A549 (cell line): ENCODE measurements around the gene PAM16. TPM values are rescaled to one million over a fixed set of nuclear protein-coding genes. Genes with fewer than 3 reads are reported as not detected.

Experiments
- ATAC-seq, 2 experiments: fragments of 200-7000 bp in 1 of 2; fragments of >200 bp in 1 of 2; cut with Nextera tagmentation in 1 of 2; cut with Tn5 transposase in 1 of 2; 3 replicates each; pipeline versions ENCODE4 v1.8.0 to v1.9.1; 2018 to 2020; ENCODE audit warnings: mild to moderate bottlenecking in 1 of 2, moderate library complexity in 1 of 2
- CTCF ChIA-PET: fragments of 300-600 bp; sonication (Branson Sonifier 250); formaldehyde crosslinking; extraction: SDS; loops from one replicate; lab custom pipeline; 2021; ENCODE audit warnings: antibody characterized with exemption, inconsistent platforms; lab: Yijun Ruan, JAX
- POLR2A ChIA-PET: fragments of 350-600 bp; formaldehyde crosslinking; extraction: SDS; loops from one replicate; lab custom pipeline; 2021; ENCODE audit warnings: antibody characterized with exemption, inconsistent platforms; lab: Yijun Ruan, JAX
- DNase-seq, 2 experiments: peaks; one replicate each; pipeline versions ENCODE4 v3.0.0 to v3.0.0-alpha.2; 2011 to 2016; ENCODE audit warnings: low read depth in 1 of 2, low spot score in 1 of 2
- FAIRE-seq: peaks from 2 replicates; lab custom pipeline; 2011; peaks lifted over from hg19 to GRCh38; lab: Jason Lieb, UNC
- H3K27ac ChIP-seq, 2 experiments: fragments of >200 bp; sonication (Bioruptor Twin); formaldehyde crosslinking; 3 replicates each; pipeline ENCODE4 v1.5.1; 2016 to 2017
- H3K4me1 ChIP-seq: fragments of >200 bp; sonication (Bioruptor Twin); formaldehyde crosslinking; 3 replicates; pipeline ENCODE4 v1.6.1; 2016
- H3K4me2 ChIP-seq: fragments of >200 bp; sonication (Bioruptor Twin); formaldehyde crosslinking; 3 replicates; pipeline ENCODE4 v1.6.1; 2016
- H3K4me3 ChIP-seq: fragments of >200 bp; sonication (Bioruptor Twin); formaldehyde crosslinking; 3 replicates; pipeline ENCODE4 v1.5.1; 2016
- H3K9me3 ChIP-seq: fragments of >200 bp; sonication (Bioruptor Twin); formaldehyde crosslinking; 3 replicates; pipeline ENCODE4 v1.6.1; 2016
- CBX2 ChIP-seq: fragments of 200-600 bp; sonication (generic); IDR thresholded peaks from 2 replicates; pipeline ENCODE4 v1.6.1; 2016; ENCODE audit warnings: low read depth, mild to moderate bottlenecking, borderline replicate concordance
- CBX8 ChIP-seq: fragments of 200-600 bp; sonication (generic); IDR thresholded peaks from 2 replicates; pipeline ENCODE4 v1.6.1; 2016
- ESRRA ChIP-seq: fragments of 150-350 bp; IDR thresholded peaks from 2 replicates; pipeline ENCODE4 v1.6.1; 2014; ENCODE audit warnings: mild to moderate bottlenecking, low read length, borderline replicate concordance
- FOXS1 ChIP-seq: fragments of 250-450 bp; sonication (Bioruptor Pico); IDR thresholded peaks from 2 replicates; pipeline ENCODE4 v1.5.0; 2020; ENCODE audit warnings: mild to moderate bottlenecking, moderate library complexity
- HOXA7 ChIP-seq: fragments of 250-450 bp; sonication (Bioruptor Pico); IDR thresholded peaks from 2 replicates; pipeline ENCODE4 v1.5.0; 2020; ENCODE audit warnings: mild to moderate bottlenecking, moderate library complexity
- HOXB5 ChIP-seq: fragments of 250-450 bp; sonication (Bioruptor Pico); IDR thresholded peaks from 2 replicates; pipeline ENCODE4 v1.5.0; 2020; ENCODE audit warnings: mild to moderate bottlenecking, moderate library complexity
- JUN ChIP-seq, 2 experiments: fragments of >200 bp; sonication (Bioruptor Twin); formaldehyde crosslinking; IDR thresholded peaks; 2 replicates in 1 of 2; 3 replicates in 1 of 2; pipeline ENCODE4 v1.6.1; 2016 to 2017
- KDM1A ChIP-seq: fragments of 200-600 bp; sonication (generic); IDR thresholded peaks from 2 replicates; pipeline ENCODE4 v1.6.1; 2016; ENCODE audit warnings: low read depth, mild to moderate bottlenecking
- MAFK ChIP-seq: fragments of 450-650 bp; IDR thresholded peaks from 2 replicates; pipeline ENCODE4 v1.6.1; 2014; ENCODE audit not compliant: partially characterized antibody
- MAZ ChIP-seq: fragments of 150-350 bp; IDR thresholded peaks from 2 replicates; pipeline ENCODE4 v1.6.1; 2014; ENCODE audit warnings: antibody characterized with exemption, low read depth, low read length, borderline replicate concordance
- PHF8 ChIP-seq: fragments of 200-600 bp; sonication (generic); IDR thresholded peaks from 2 replicates; pipeline ENCODE4 v1.6.1; 2016; ENCODE audit warnings: low read depth, mild to moderate bottlenecking, antibody characterized with exemption, moderate library complexity, borderline replicate concordance
- POLR2A ChIP-seq: IDR thresholded peaks from 2 replicates; pipeline ENCODE4 v1.6.1; 2012; ENCODE audit warnings: mild to moderate bottlenecking, low read length
- POLR2AphosphoS2 ChIP-seq: conservative IDR thresholded peaks from 2 replicates; pipeline ENCODE4 v1.6.1; 2012; ENCODE audit warnings: low read length, improper control_type of control experiment, inconsistent platforms
- RAD21 ChIP-seq, 2 experiments: fragments of >200 bp in 1 of 2; sonication (Bioruptor Twin) in 1 of 2; formaldehyde crosslinking in 1 of 2; IDR thresholded peaks in 1 of 2; conservative IDR thresholded peaks in 1 of 2; 2 replicates in 1 of 2; 3 replicates in 1 of 2; pipeline ENCODE4 v1.6.1; 2012 to 2018; ENCODE audit warnings: inconsistent platforms in 1 of 2
- RCOR1 ChIP-seq: fragments of 150-350 bp; IDR thresholded peaks from 2 replicates; pipeline ENCODE4 v1.6.1; 2014; ENCODE audit warnings: antibody characterized with exemption, low read length, low read depth
- SMC3 ChIP-seq: fragments of >200 bp; sonication (Bioruptor Twin); formaldehyde crosslinking; IDR thresholded peaks from 3 replicates; pipeline ENCODE4 v1.6.1; 2018; ENCODE audit warnings: inconsistent platforms
- SREBF2 ChIP-seq: fragments of 450-650 bp; IDR thresholded peaks from 2 replicates; pipeline ENCODE4 v1.6.1; 2014; ENCODE audit warnings: mild to moderate bottlenecking, moderate library complexity
- TP53 ChIP-seq: fragments of 250-450 bp; sonication (Bioruptor Pico); IDR thresholded peaks from 2 replicates; pipeline ENCODE4 v1.5.0; 2021; ENCODE audit warnings: mild to moderate bottlenecking, moderate library complexity
- ZFP36 ChIP-seq: fragments of 450-650 bp; IDR thresholded peaks from 2 replicates; pipeline ENCODE4 v1.6.1; 2014; ENCODE audit warnings: borderline replicate concordance; ENCODE audit not compliant: partially characterized antibody
- WGBS: methylation state at CpG from one replicate; pipeline ENCODE4 v1.1.6; 2017; ENCODE audit errors: missing lambda C conversion rate; 5-methylcytosine and 5-hydroxymethylcytosine counted together
- polyA plus RNA-seq, 4 experiments: library from polyadenylated mRNA; depleted of rRNA in 3 of 4; stranded (reverse); fragments of >200 nt; fragmentation: RNase III in 1 of 4; extraction: RNeasy Plus Mini Kit Qiagen cat#74134 plus additional on column Dnase treatment in 1 of 4; gene quantifications; 2 replicates in 3 of 4; 3 replicates in 1 of 4; pipeline ENCODE4 v1.2.3, GENCODE V29; 2011 to 2017
- TF ChIP-seq, protein P1 (sequence below): IDR thresholded peaks from 2 replicates; pipeline ENCODE4 v1.6.1; 2012
- TF ChIP-seq, protein P2 (sequence below): fragments of >200 bp; sonication (Bioruptor Twin); formaldehyde crosslinking; IDR thresholded peaks from 2 replicates; pipeline ENCODE4 v1.6.1; 2016
- TF ChIP-seq, protein P3 (sequence below): fragments of 250-450 bp; sonication (Bioruptor Pico); IDR thresholded peaks from 2 replicates; pipeline ENCODE4 v1.5.0; 2020; ENCODE audit warnings: low read depth, mild to moderate bottlenecking, moderate library complexity
- TF ChIP-seq, protein P4 (sequence below): fragments of 200-600 bp; sonication (generic); IDR thresholded peaks from 2 replicates; pipeline ENCODE4 v1.6.1; 2016; ENCODE audit warnings: antibody characterized with exemption, mild to moderate bottlenecking, moderate library complexity
- TF ChIP-seq, protein P5 (sequence below): fragments of 450-650 bp; IDR thresholded peaks from 2 replicates; pipeline ENCODE4 v1.6.1; 2014; ENCODE audit warnings: antibody characterized with exemption
- TF ChIP-seq, protein P6 (sequence below): fragments of >200 bp; sonication (Bioruptor Twin); formaldehyde crosslinking; IDR thresholded peaks from 3 replicates; pipeline ENCODE4 v1.5.1; 2016
- TF ChIP-seq, protein P7 (sequence below): IDR thresholded peaks from 2 replicates; pipeline ENCODE4 v1.6.1; 2012; ENCODE audit warnings: low read depth, borderline replicate concordance

Gene PAM16
- polyA plus RNA-seq, 2 of the 4 experiments (the other 2 are of a cell fraction) = 55.1 to 59.1 TPM

DNA sequence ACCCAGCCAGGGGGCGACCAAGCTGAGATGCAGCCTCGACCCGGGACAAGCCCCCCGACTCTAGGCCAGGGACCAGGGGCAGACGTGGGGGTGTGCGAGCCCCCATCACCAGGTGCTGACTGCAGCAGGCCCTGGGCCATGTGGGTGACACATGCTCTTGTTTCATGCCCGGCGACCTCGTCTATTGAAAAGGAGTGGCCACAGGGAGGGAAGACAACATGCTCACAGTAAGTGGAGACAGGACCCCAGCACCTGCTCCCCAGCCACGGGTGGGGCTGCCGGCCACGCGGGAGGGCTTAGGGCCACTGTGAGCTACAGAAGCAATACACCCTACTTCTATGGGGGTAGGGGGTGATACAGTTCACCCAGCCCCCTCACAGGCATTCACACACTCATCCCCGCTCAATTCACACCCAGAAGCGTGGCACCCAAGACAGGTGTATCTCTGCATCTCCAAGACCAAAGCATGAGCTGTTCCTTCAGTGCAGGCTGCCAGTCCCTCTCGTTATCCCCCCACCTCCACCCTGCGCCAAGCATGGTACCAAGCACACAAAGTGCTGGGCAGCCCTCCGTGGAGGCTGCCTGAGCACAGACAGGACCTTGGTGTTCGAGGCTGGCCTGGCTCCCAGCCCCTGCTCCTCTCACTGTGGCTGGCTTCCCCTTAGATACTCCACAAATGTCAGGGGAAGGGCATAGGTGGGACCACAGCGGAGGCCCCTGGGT lies 34.1 kb upstream of the PAM16 start:
- no peak overlapping the region for H3K4me3 ChIP-seq
- TF ChIP-seq HOXA7 (CRISPR knock-in tag) (no peak), RCOR1 (no peak), POLR2A (no peak), TP53 (no peak), SREBF2 (no peak), FOXS1 (CRISPR knock-in tag) (no peak), SMC3 (no peak), ZFP36 (no peak), POLR2AphosphoS2 (no peak), KDM1A (no peak), HOXB5 (CRISPR knock-in tag) (no peak), RAD21 (conservative IDR thresholded peaks at IDR 0.05 in 1 of 2, IDR thresholded peaks at IDR 0.05 in 1 of 2) (no peak), JUN (IDR thresholded peaks at IDR 0.05) (no peak), PHF8 (no peak)
- TF ChIP-seq, protein P1, sequence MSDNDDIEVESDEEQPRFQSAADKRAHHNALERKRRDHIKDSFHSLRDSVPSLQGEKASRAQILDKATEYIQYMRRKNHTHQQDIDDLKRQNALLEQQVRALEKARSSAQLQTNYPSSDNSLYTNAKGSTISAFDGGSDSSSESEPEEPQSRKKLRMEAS = no peak
- TF ChIP-seq, protein P2, sequence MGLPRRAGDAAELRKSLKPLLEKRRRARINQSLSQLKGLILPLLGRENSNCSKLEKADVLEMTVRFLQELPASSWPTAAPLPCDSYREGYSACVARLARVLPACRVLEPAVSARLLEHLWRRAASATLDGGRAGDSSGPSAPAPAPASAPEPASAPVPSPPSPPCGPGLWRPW = no peak
- TF ChIP-seq, protein P3, sequence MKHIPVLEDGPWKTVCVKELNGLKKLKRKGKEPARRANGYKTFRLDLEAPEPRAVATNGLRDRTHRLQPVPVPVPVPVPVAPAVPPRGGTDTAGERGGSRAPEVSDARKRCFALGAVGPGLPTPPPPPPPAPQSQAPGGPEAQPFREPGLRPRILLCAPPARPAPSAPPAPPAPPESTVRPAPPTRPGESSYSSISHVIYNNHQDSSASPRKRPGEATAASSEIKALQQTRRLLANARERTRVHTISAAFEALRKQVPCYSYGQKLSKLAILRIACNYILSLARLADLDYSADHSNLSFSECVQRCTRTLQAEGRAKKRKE (CRISPR knock-in tag) = no peak
- FAIRE-seq (no peak), ATAC-seq (peak in 1 of 2 experiments; percentile 4; a peak in 2 of 6 replicates), DNase-seq (no peak)
- H3K4me2 ChIP-seq = no peak overlapping the region
- ChIA-PET POLR2A (no interaction called here), CTCF (interaction anchor here (1.2 to 32.6 kb wide), 5 partner anchors 10 to 55 kb away, joined by 3 to 833 read pairs (median 6); partner anchors contain the start of gene VASN)
- H3K4me1 ChIP-seq = peaks cover 12% of the 10 kb centered on the region; the same call in 2 of the 3 replicates
- WGBS = 89% methylated on average over 19 of the region's 20 CpGs
- no peak overlapping the region for H3K27ac ChIP-seq
- no peaks in the 10 kb centered on the region for H3K9me3 ChIP-seq

DNA sequence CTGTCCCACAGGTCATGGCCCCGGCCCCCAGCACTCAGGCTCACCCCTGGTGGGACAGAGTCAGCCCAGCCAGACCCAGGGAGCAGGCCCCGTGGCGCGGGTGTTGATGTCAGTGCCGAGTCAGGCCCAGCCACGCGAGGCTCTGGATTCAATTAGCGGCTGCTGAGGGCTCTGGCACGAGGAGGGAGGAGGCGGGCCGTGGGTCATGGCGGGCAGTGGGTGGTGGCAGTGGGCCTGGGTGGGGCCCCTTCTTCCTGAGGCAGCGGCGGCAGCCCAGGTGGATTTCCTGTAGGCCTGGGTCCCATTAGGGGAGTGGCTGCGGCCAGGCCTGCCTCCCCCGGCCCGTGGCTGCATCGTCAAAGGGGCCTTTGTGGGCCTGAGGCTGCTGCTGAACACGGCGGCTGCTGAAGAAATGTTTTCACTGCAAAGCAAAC lies 33.4 kb upstream of the PAM16 start:
- 90% methylated on average over 7 of the region's 20 CpGs for WGBS
- Histone ChIP-seq H3K4me1 (peaks cover 12% of the 10 kb centered on the region; the same call in 2 of the 3 replicates), H3K27ac (no peak overlapping the region), H3K4me3 (no peak overlapping the region), H3K9me3 (no peaks in the 10 kb centered on the region), H3K4me2 (no peak overlapping the region)
- no peak for DNase-seq
- ATAC-seq = no peak
- POLR2A ChIA-PET = no interaction called here
- CTCF ChIA-PET = interaction anchor here (1.2 to 32.6 kb wide), 3 partner anchors 20 to 54 kb away, joined by 3 to 833 read pairs (median 638); partner anchors contain the start of gene VASN
- no peak for FAIRE-seq
- TF ChIP-seq, protein P4, sequence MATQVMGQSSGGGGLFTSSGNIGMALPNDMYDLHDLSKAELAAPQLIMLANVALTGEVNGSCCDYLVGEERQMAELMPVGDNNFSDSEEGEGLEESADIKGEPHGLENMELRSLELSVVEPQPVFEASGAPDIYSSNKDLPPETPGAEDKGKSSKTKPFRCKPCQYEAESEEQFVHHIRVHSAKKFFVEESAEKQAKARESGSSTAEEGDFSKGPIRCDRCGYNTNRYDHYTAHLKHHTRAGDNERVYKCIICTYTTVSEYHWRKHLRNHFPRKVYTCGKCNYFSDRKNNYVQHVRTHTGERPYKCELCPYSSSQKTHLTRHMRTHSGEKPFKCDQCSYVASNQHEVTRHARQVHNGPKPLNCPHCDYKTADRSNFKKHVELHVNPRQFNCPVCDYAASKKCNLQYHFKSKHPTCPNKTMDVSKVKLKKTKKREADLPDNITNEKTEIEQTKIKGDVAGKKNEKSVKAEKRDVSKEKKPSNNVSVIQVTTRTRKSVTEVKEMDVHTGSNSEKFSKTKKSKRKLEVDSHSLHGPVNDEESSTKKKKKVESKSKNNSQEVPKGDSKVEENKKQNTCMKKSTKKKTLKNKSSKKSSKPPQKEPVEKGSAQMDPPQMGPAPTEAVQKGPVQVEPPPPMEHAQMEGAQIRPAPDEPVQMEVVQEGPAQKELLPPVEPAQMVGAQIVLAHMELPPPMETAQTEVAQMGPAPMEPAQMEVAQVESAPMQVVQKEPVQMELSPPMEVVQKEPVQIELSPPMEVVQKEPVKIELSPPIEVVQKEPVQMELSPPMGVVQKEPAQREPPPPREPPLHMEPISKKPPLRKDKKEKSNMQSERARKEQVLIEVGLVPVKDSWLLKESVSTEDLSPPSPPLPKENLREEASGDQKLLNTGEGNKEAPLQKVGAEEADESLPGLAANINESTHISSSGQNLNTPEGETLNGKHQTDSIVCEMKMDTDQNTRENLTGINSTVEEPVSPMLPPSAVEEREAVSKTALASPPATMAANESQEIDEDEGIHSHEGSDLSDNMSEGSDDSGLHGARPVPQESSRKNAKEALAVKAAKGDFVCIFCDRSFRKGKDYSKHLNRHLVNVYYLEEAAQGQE = no peak
- TF ChIP-seq MAFK (no peak), CBX2 (no peak), MAZ (no peak), TP53 (no peak), CBX8 (no peak), HOXB5 (CRISPR knock-in tag) (no peak), JUN (IDR thresholded peaks at IDR 0.05) (no peak), POLR2A (no peak), ESRRA (no peak), SREBF2 (no peak)
- TF ChIP-seq, protein P5, sequence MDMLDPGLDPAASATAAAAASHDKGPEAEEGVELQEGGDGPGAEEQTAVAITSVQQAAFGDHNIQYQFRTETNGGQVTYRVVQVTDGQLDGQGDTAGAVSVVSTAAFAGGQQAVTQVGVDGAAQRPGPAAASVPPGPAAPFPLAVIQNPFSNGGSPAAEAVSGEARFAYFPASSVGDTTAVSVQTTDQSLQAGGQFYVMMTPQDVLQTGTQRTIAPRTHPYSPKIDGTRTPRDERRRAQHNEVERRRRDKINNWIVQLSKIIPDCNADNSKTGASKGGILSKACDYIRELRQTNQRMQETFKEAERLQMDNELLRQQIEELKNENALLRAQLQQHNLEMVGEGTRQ = no peak
- TF ChIP-seq, protein P6, sequence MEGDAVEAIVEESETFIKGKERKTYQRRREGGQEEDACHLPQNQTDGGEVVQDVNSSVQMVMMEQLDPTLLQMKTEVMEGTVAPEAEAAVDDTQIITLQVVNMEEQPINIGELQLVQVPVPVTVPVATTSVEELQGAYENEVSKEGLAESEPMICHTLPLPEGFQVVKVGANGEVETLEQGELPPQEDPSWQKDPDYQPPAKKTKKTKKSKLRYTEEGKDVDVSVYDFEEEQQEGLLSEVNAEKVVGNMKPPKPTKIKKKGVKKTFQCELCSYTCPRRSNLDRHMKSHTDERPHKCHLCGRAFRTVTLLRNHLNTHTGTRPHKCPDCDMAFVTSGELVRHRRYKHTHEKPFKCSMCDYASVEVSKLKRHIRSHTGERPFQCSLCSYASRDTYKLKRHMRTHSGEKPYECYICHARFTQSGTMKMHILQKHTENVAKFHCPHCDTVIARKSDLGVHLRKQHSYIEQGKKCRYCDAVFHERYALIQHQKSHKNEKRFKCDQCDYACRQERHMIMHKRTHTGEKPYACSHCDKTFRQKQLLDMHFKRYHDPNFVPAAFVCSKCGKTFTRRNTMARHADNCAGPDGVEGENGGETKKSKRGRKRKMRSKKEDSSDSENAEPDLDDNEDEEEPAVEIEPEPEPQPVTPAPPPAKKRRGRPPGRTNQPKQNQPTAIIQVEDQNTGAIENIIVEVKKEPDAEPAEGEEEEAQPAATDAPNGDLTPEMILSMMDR = no peak
- TF ChIP-seq, protein P7, sequence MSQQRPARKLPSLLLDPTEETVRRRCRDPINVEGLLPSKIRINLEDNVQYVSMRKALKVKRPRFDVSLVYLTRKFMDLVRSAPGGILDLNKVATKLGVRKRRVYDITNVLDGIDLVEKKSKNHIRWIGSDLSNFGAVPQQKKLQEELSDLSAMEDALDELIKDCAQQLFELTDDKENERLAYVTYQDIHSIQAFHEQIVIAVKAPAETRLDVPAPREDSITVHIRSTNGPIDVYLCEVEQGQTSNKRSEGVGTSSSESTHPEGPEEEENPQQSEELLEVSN = no peak
